ENCODE results near the gene DIPK1A.

Gene DIPK1A

GRCh38 chr1:92816732-92817131 lies 144.5 kb downstream of the DIPK1A start:
- Histone ChIP-seq H3K4me1 (ENCODE audit: insufficient read depth, low read length) (no peaks in the 10 kb centered on the region), H3K27me3 (ENCODE audit: insufficient read depth, low read length, poor library complexity) (peaks cover 4% of the 10 kb centered on the region), H4K20me1 (ENCODE audit: insufficient read depth, low read length) (no peaks in the 10 kb centered on the region), H3K9me3 (ENCODE audit: insufficient read depth, low read length, severe bottlenecking) (no peaks in the 10 kb centered on the region), H3K9ac (ENCODE audit: low read depth, low read length) (no peak overlapping the region), H3K4me3 (ENCODE audit: low read depth in 1 of 2, low read length in 2 of 2) (no peak overlapping the region), H3K79me2 (ENCODE audit: insufficient read depth, low read length) (no peaks in the 10 kb centered on the region), H3K4me2 (ENCODE audit: insufficient read depth, low read length) (no peak overlapping the region), H3K36me3 (ENCODE audit: insufficient read depth, low read length) (no peaks in the 10 kb centered on the region), H2AFZ (ENCODE audit: low read depth, low read length) (no peak overlapping the region), H3K27ac (ENCODE audit: low read length) (no peak overlapping the region)
- ATAC-seq (ENCODE audit: insufficient read depth, low read depth): no peak
- TF ChIP-seq EZH2 (IDR thresholded peaks at IDR 0.05; ENCODE audit: borderline replicate concordance, low read depth, low read length, severe bottlenecking): no peak
- TF ChIP-seq CTCF (IDR thresholded peaks at IDR 0.05; ENCODE audit: borderline replicate concordance, extremely low read depth, low read length, poor library complexity, severe bottlenecking): no peak
- no peak for DNase-seq

GRCh38 chr1:92808381-92808780 lies 152.9 kb downstream of the DIPK1A start:
- H3K27ac ChIP-seq (ENCODE audit: low read length): no peak overlapping the region
- DNase-seq: no peak
- no peaks in the 10 kb centered on the region for H4K20me1 ChIP-seq (ENCODE audit: insufficient read depth, low read length)
- no peaks in the 10 kb centered on the region for H3K36me3 ChIP-seq (ENCODE audit: insufficient read depth, low read length)
- H3K4me2 ChIP-seq (ENCODE audit: insufficient read depth, low read length): no peak overlapping the region
- TF ChIP-seq CTCF (IDR thresholded peaks at IDR 0.05; ENCODE audit: borderline replicate concordance, extremely low read depth, low read length, poor library complexity, severe bottlenecking) (no peak), EZH2 (IDR thresholded peaks at IDR 0.05; ENCODE audit: borderline replicate concordance, low read depth, low read length, severe bottlenecking) (no peak)
- H2AFZ ChIP-seq (ENCODE audit: low read depth, low read length): no peak overlapping the region
- no peaks in the 10 kb centered on the region for H3K27me3 ChIP-seq (ENCODE audit: insufficient read depth, low read length, poor library complexity)
- no peak overlapping the region for H3K9ac ChIP-seq (ENCODE audit: low read depth, low read length)
- H3K9me3 ChIP-seq (ENCODE audit: insufficient read depth, low read length, severe bottlenecking): no peaks in the 10 kb centered on the region
- no peaks in the 10 kb centered on the region for H3K4me1 ChIP-seq (ENCODE audit: insufficient read depth, low read length)
- ATAC-seq (ENCODE audit: insufficient read depth, low read depth): no peak
- H3K79me2 ChIP-seq (ENCODE audit: insufficient read depth, low read length): no peaks in the 10 kb centered on the region
- no peak overlapping the region for H3K4me3 ChIP-seq (ENCODE audit: low read depth in 1 of 2, low read length in 2 of 2)

GRCh38 chr1:92805216-92805615 lies 156.0 kb downstream of the DIPK1A start:
- Histone ChIP-seq H3K79me2 (ENCODE audit: insufficient read depth, low read length) (no peaks in the 10 kb centered on the region), H3K9ac (ENCODE audit: low read depth, low read length) (no peak overlapping the region), H3K27me3 (ENCODE audit: insufficient read depth, low read length, poor library complexity) (no peaks in the 10 kb centered on the region), H3K4me1 (ENCODE audit: insufficient read depth, low read length) (no peaks in the 10 kb centered on the region), H2AFZ (ENCODE audit: low read depth, low read length) (0 out of 2 replicates have a peak overlapping the region, but pooled peaks have one; percentile 25), H3K9me3 (ENCODE audit: insufficient read depth, low read length, severe bottlenecking) (no peaks in the 10 kb centered on the region), H3K27ac (ENCODE audit: low read length) (no peak overlapping the region), H3K4me2 (ENCODE audit: insufficient read depth, low read length) (no peak overlapping the region), H3K36me3 (ENCODE audit: insufficient read depth, low read length) (no peaks in the 10 kb centered on the region), H3K4me3 (ENCODE audit: low read depth in 1 of 2, low read length in 2 of 2) (no peak overlapping the region), H4K20me1 (ENCODE audit: insufficient read depth, low read length) (no peaks in the 10 kb centered on the region)
- no peak for DNase-seq
- ATAC-seq (ENCODE audit: insufficient read depth, low read depth): no peak
- no peak for TF ChIP-seq EZH2 (IDR thresholded peaks at IDR 0.05; ENCODE audit: borderline replicate concordance, low read depth, low read length, severe bottlenecking)
- no peak for TF ChIP-seq CTCF (IDR thresholded peaks at IDR 0.05; ENCODE audit: borderline replicate concordance, extremely low read depth, low read length, poor library complexity, severe bottlenecking)

- no peaks in the 10 kb centered on the region for H3K27me3 ChIP-seq (ENCODE audit: insufficient read depth, low read length, poor library complexity)
- no peak overlapping the region for H3K4me2 ChIP-seq (ENCODE audit: insufficient read depth, low read length)
- no peaks in the 10 kb centered on the region for H4K20me1 ChIP-seq (ENCODE audit: insufficient read depth, low read length)
- H2AFZ ChIP-seq (ENCODE audit: low read depth, low read length): no peak overlapping the region
- no peak overlapping the region for H3K9ac ChIP-seq (ENCODE audit: low read depth, low read length)
- H3K4me3 ChIP-seq (ENCODE audit: low read depth in 1 of 2, low read length in 2 of 2): no peak overlapping the region
- no peaks in the 10 kb centered on the region for H3K4me1 ChIP-seq (ENCODE audit: insufficient read depth, low read length)
- TF ChIP-seq CTCF (IDR thresholded peaks at IDR 0.05; ENCODE audit: borderline replicate concordance, extremely low read depth, low read length, poor library complexity, severe bottlenecking): no peak
- TF ChIP-seq EZH2 (IDR thresholded peaks at IDR 0.05; ENCODE audit: borderline replicate concordance, low read depth, low read length, severe bottlenecking): no peak
- DNase-seq (no peak), ATAC-seq (ENCODE audit: insufficient read depth, low read depth) (no peak)
- H3K36me3 ChIP-seq (ENCODE audit: insufficient read depth, low read length): no peaks in the 10 kb centered on the region
- no peaks in the 10 kb centered on the region for H3K9me3 ChIP-seq (ENCODE audit: insufficient read depth, low read length, severe bottlenecking)
- no peak overlapping the region for H3K27ac ChIP-seq (ENCODE audit: low read length)
- H3K79me2 ChIP-seq (ENCODE audit: insufficient read depth, low read length): no peaks in the 10 kb centered on the region
Measured at GRCh38 chr1:92804721-92805201, 156.5 kb downstream of the DIPK1A start.

Data from DND-41 (cell line).